Muscle of back (tissue), 11 donors: Measurements from ENCODE around the gene SLC38A3. TPM values are rescaled to one million over a fixed set of nuclear protein-coding genes. Genes with fewer than 3 reads are reported as not detected.

Experiments used
- DNase-seq, 3 donors: peaks; one replicate each; pipeline versions ENCODE4 v3.0.0 to v3.0.0-alpha.2; 2013
- polyA plus RNA-seq, 10 donors: library from polyadenylated mRNA; unstranded; fragments of 120-200 nt; gene quantifications; one replicate each; pipeline ENCODE4 v1.2.1, GENCODE V29; 2013; ENCODE audit not compliant: insufficient read length in 10 of 10

Gene SLC38A3
- polyA plus RNA-seq, 10 donors, result 0.98 to 4.6 (median 2.4) TPM

- no peak for DNase-seq
Measured at GRCh38 chr3:50168791-50169190, 36.3 kb upstream of the SLC38A3 start.

GRCh38 chr3:50169232-50169832 lies 35.7 kb upstream of the SLC38A3 start:
- DNase-seq, result no peak

GRCh38 chr3:50169858-50170257 lies 35.2 kb upstream of the SLC38A3 start:
- DNase-seq, result no peak

GRCh38 chr3:50170689-50171088 lies 34.4 kb upstream of the SLC38A3 start:
- no peak for DNase-seq

GRCh38 chr3:50171540-50172301 lies 33.4 kb upstream of the SLC38A3 start:
- DNase-seq, result peak in 1 of 3 donors; percentile 56

GRCh38 chr3:50172626-50173220 lies 32.3 kb upstream of the SLC38A3 start:
- DNase-seq, result no peak

- DNase-seq, result no peak
Measured at GRCh38 chr3:50173685-50174516, 31.2 kb upstream of the SLC38A3 start.

- no peak for DNase-seq
Measured at GRCh38 chr3:50174517-50174895, 30.6 kb upstream of the SLC38A3 start.

- no peak for DNase-seq
Measured at GRCh38 chr3:50174947-50175524, 30.0 kb upstream of the SLC38A3 start.

GRCh38 chr3:50177346-50177745 lies 27.7 kb upstream of the SLC38A3 start:
- DNase-seq, result no peak

- no peak for DNase-seq
Measured at GRCh38 chr3:50179710-50180109, 25.4 kb upstream of the SLC38A3 start.

- no peak for DNase-seq
Measured at GRCh38 chr3:50181985-50182384, 23.1 kb upstream of the SLC38A3 start.

GRCh38 chr3:50182533-50183099 lies 22.5 kb upstream of the SLC38A3 start:
- DNase-seq, result no peak

- no peak for DNase-seq
Measured at GRCh38 chr3:50183755-50184154, 21.3 kb upstream of the SLC38A3 start.

GRCh38 chr3:50184242-50184978 lies 20.7 kb upstream of the SLC38A3 start:
- no peak for DNase-seq

GRCh38 chr3:50185230-50185629 lies 19.8 kb upstream of the SLC38A3 start:
- DNase-seq, result no peak

GRCh38 chr3:50186096-50186495 lies 19.0 kb upstream of the SLC38A3 start:
- no peak for DNase-seq

GRCh38 chr3:50187750-50188149 lies 17.3 kb upstream of the SLC38A3 start:
- no peak for DNase-seq

GRCh38 chr3:50189274-50189673 lies 15.8 kb upstream of the SLC38A3 start:
- DNase-seq, result peak; percentile 62 to 86 (median 75)

- DNase-seq, result no peak
Measured at GRCh38 chr3:50189989-50190388, 15.1 kb upstream of the SLC38A3 start.
